ENCODE data around the gene NDUFA1. TPM values are rescaled to one million over a fixed set of nuclear protein-coding genes. Genes with fewer than 3 reads are reported as not detected.

NDUFA1 gene
- total and polyA plus RNA-seq, 12 donors, result 395 to 2,208 (median 548) TPM

- no peak for DNase-seq
- 0% methylated on average over 26 of the region's 26 CpGs for WGBS, 2 donors
- intact Hi-C loops (cut with DNase I), result loop anchor here in 7 of 10 donors (1.0 to 10.0 kb wide), 6 partner anchors 18 to 86 kb away; partner anchors contain the start of genes RPL39 (in 5 of the 7) and UPF3B (in 1 of the 7)
Observed at GRCh38 chrX:119871245-119871598, 410 bp upstream of the NDUFA1 start.

GRCh38 chrX:119878740-119879139 is 7.1 kb downstream of the NDUFA1 start:
- 65 to 70% methylated on average over 2 of the region's 2 CpGs for WGBS, 2 donors

More at GRCh38 chrX:119871245-119871598, 410 bp upstream of the NDUFA1 start:
- ATAC-seq, result peak; percentile 22 to 63 (median 47)
- Histone ChIP-seq H3K27ac (peak overlapping the region; percentile 89 to 97 (median 94)), H3K27me3 (no peaks in the 10 kb centered on the region), H3K4me3 (peak overlapping the region; percentile 50 to 81 (median 68)), H3K36me3 (peaks cover 0 to 21% (median 0%) of the 10 kb centered on the region in 9 donors), H3K9me3 (no peaks in the 10 kb centered on the region), H3K4me1 (peaks cover 0 to 29% (median 8%) of the 10 kb centered on the region in 9 donors)
- no peak for TF ChIP-seq CTCF (IDR thresholded peaks at IDR 0.05)

GRCh38 chrX:119880076-119880475 is 8.4 kb downstream of the NDUFA1 start:
- Histone ChIP-seq H3K27me3 (no peaks in the 10 kb centered on the region), H3K36me3 (peaks cover 0 to 41% (median 0%) of the 10 kb centered on the region in 9 donors), H3K9me3 (no peaks in the 10 kb centered on the region), H3K4me1 (no peaks in the 10 kb centered on the region), H3K4me3 (no peak overlapping the region), H3K27ac (no peak overlapping the region)
- DNase-seq (no peak), ATAC-seq (no peak)
- TF ChIP-seq CTCF (IDR thresholded peaks at IDR 0.05), result no peak
- WGBS, 2 donors, result 86% methylated on average over 5 of the region's 5 CpGs
- intact Hi-C loops (cut with DNase I), result no loop called here

More at GRCh38 chrX:119878740-119879139, 7.1 kb downstream of the NDUFA1 start:
- H3K27ac ChIP-seq, result no peak overlapping the region
- DNase-seq (no peak), ATAC-seq (no peak)
- TF ChIP-seq CTCF (IDR thresholded peaks at IDR 0.05), result no peak
- H3K4me1 ChIP-seq, result peaks cover 0 to 5% (median 0%) of the 10 kb centered on the region in 9 donors
- no peaks in the 10 kb centered on the region for H3K27me3 ChIP-seq
- H3K36me3 ChIP-seq, result peaks cover 0 to 48% (median 0%) of the 10 kb centered on the region in 9 donors
- no peak overlapping the region for H3K4me3 ChIP-seq
- no peaks in the 10 kb centered on the region for H3K9me3 ChIP-seq
- intact Hi-C loops (cut with DNase I), result loop anchor here in 5 of 10 donors (10.0 kb wide), 2 partner anchors 84 to 94 kb away; partner anchors contain the start of gene RPL39 (in 3 of the 5)

- DNase-seq (peak in 1 of 2 donors; percentile 3), ATAC-seq (peak in 7 of 8 donors; percentile 46 to 85 (median 77))
- intact Hi-C loops (cut with DNase I), result no loop called here
- Histone ChIP-seq H3K4me3 (no peak overlapping the region), H3K9me3 (peaks cover 0 to under 1% (median 0%) of the 10 kb centered on the region in 11 donors), H3K27ac (no peak overlapping the region), H3K36me3 (peaks cover 0 to 35% (median 0%) of the 10 kb centered on the region in 9 donors), H3K4me1 (no peaks in the 10 kb centered on the region), H3K27me3 (no peaks in the 10 kb centered on the region)
- peak in 8 of 9 donors; percentile 6 to 66 (median 54) for TF ChIP-seq CTCF (IDR thresholded peaks at IDR 0.05)
- WGBS, 2 donors, result 59 to 61% methylated on average over 11 of the region's 11 CpGs
Observed at GRCh38 chrX:119880552-119881437, 9.2 kb downstream of the NDUFA1 start.
